ENCODE measurements around the gene UMODL1.

GRCh38 chr21:42069327-42069726 is 1.8 kb upstream of the UMODL1 start:
- no peak for TF ChIP-seq CTCF (IDR thresholded peaks at IDR 0.05; ENCODE audit: low read length)
- TF ChIP-seq EZH2phosphoT487 (IDR thresholded peaks at IDR 0.05; ENCODE audit: low read length) = no peak
- TF ChIP-seq EZH2 (optimal IDR thresholded peaks at IDR 0.05; ENCODE audit: low read depth, low read length) = no peak

Data from MM.1S (cell line).